ENCODE data around the gene AP4E1.

GRCh38 chr15:51046799-51047449, 138.4 kb downstream of the AP4E1 start:
- no peak for TF ChIP-seq POLR2A (IDR thresholded peaks at IDR 0.05)
- no peak for TF ChIP-seq CTCF (IDR thresholded peaks at IDR 0.05)
- no peak for TF ChIP-seq POLR2AphosphoS5 (IDR thresholded peaks at IDR 0.05)
- TF ChIP-seq EP300 (IDR thresholded peaks at IDR 0.05): no peak
